ENCODE data around the gene AADAC.
"Not testable (repeated sequence)": the region's sequence is repeated elsewhere in the genome, so short reads cannot be mapped to it uniquely, and the experiment has no call there.

Gene AADAC

DNA sequence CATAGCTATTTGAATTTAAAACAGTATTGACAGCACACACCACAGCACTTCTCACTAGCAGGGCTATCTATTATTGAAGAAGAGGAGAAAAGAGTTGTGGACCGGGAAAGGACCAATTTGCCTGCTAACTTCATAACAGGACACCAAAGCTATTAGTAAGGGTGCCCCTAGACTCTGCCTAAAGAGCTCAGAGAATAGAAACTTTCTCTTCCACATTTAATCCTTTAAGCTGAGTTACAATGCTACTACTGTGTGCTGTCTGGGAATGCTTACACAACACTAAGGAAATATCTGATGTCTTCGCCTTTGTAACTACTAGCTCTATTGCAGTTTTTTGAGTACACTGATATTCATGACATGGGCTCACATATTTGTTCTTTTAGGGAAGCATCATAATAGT is 13.5 kb upstream of the AADAC start:
- no peak for DNase-seq

- no peak for DNase-seq
These were observed 9.6 kb upstream of the AADAC start for GRCh38 chr3:151804267-151804666.

- no peak for DNase-seq
These were observed 7.1 kb upstream of the AADAC start for GRCh38 chr3:151806838-151807237.

DNA sequence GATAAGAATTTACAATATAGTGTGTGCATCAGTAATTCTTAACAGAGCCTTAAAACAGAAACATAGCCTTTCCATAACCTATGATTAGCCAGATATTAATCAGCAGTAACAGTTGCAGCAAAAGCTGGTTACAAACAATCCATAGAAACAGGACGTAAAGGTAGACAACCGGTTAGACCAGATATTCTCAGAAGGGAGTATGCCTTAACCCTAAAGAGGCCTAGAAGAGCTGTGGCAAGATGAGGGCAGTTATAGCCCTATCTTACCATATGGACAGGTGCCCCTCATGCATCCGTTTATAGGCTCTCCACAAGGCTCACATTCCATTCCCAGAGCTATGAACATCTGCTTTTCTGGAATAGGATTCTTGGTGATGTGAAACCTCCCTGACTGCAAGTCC is 5.0 kb upstream of the AADAC start:
- DNase-seq: not testable (repeated sequence)

DNA sequence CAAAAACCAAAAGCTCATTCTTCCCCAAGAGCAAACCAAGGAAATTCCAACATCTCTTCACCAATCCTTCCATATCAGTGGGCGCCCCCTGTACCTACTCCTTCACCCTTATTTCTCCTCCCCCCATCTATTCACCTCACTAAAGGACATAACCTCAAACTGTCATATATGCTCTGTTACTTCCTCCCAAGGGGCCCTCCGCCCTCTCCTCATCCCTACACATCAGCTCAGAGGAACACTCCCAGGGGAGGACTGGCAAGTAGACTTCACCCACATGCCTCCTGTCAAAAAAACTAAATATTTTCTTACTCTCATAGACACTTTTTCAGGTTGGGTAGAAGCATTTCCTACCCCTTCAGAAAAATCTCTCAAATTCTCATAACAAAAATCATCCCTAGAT is 2.4 kb upstream of the AADAC start:
- no peak for DNase-seq

GRCh38 chr3:151814588-151814987 is 672 bp downstream of the AADAC start:
- no peak for DNase-seq

DNA sequence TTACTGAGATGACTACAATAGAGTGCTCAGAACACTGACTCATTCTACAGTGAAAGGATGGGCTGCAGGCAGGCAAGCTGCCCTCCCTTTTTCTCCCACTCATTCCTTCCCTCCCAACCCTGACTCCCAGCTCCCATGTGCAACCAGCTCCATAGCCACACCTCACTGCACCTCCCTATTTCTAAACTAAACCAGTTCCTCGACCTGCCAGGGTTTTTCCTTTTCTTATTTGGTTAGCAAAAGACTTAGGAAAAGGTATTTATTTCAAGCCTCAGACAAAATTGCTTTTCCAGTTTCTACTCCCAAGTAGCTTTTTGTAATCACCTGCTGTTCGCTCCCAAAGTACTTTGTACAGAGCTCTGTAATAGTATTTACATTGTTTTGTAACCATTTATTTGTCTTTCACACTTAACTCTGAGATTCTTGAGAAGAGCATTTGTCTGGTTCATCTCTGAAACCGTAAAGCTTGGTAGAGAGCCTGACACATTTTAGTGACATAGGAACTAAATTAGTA is 2.2 kb downstream of the AADAC start:
- no peak for DNase-seq

GRCh38 chr3:151817473-151817872 is 3.6 kb downstream of the AADAC start:
- DNase-seq: no peak

GRCh38 chr3:151818361-151818760 is 4.4 kb downstream of the AADAC start:
- DNase-seq: no peak

DNA sequence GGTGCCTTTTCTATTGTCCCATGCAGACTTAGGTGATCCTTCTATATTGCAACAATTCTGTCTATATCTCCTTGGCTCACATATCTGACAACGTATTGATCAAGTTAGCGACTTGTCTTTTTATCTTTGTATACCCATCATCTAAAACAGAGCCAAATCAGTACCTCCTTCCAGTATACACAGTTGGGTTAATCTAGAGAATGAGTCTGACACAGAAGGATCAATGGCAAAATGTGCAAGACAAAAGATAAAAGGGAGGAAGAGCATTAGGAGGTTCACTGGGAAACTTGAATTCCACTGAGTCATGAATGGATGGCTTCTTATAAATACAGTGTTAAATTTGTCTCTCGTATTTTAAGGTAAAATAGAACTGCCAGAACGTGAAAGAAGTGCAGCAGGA is 6.0 kb downstream of the AADAC start:
- DNase-seq: no peak

DNA sequence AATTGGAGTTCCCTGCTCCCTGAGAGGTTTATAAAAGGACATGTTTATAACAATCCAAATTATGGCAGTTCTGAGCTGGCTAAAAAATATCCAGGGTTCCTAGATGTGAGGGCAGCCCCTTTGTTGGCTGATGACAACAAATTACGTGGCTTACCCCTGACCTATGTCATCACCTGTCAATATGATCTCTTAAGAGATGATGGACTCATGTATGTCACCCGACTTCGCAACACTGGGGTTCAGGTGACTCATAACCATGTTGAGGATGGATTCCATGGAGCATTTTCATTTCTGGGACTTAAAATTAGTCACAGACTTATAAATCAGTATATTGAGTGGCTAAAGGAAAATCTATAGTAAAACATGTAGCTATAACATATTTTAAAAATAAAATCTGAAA is 13.9 kb downstream of the AADAC start:
- DNase-seq: no peak

DNA sequence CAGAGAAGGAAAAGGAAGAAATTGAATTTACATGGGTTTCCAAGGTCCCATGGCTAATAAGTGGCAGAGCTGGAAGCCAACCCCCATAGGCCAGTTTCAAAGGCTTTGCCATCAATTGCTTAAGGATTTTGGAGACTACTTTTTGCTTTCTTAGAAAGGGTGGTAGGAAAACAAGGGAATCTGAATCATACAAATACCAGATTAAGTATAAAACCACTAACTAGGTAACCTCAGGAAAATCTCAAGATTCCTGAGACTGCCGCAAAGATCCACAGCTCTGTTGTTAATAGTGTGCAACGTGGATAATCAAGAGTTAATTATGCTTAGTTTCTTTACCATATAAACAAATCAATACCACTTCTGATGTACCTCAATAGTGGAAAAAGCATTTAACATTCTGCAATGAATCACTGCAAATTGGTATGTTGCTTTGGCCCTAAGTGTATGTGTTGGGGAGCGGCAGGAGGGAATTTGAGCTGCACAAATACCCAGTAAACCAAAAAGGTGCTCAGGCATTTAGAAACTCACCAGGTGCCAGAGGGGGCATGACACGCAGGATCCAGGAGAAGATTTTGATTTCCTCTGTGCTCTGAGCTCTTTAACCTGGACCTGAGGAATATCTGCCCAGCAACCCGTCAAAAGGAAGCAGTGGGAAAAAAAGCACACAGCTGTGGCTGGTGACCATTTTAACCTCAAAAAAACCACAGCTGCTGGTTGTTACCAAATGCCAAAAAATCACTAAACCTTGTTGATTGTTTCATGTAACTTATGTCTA is 22.0 kb downstream of the AADAC start:
- no peak for DNase-seq

DNA sequence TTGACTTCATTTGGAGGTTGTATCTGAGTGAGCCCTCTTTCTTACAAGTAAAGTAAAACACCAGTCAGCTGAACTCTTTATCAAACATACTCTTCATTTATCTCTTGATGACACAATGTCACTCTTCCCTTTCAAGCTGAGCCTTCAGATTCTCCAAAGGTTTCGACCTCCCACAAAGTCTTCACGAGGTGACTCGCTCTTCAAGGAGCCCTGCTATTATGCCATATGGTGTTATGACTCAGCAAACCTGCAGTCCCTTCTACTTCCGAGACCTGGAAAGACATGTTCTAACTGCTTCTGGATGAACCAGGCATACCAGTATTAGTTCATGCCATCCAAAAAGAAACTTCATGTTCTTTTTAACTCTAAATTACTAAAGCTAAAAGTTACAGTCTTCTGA is 23.1 kb downstream of the AADAC start:
- DNase-seq: no peak

- DNase-seq: peak; percentile 41
These were observed 24.8 kb downstream of the AADAC start for GRCh38 chr3:151838574-151839312.

GRCh38 chr3:151839313-151839631 is 25.4 kb downstream of the AADAC start:
- DNase-seq: no peak

DNA sequence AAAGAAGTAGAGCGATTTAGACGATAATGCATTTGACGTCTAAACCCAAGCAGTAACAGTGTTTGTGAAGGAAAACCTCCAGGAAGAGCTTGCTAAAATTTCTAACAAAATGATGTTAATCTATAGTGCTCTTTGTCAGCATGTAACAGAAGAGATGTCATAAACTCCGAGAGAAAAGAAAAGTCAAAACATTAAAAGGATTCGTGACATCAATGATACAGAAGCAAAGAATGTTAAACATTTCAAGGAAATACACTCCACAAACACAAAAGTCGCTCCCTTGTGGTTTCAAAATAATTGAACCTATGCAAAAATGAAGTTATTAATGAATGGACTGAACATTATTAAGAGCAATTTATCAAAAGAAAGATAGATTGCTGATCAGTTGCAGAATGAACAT is 27.9 kb downstream of the AADAC start:
- DNase-seq: no peak

GRCh38 chr3:151843275-151843674 is 29.4 kb downstream of the AADAC start:
- DNase-seq: no peak

DNA sequence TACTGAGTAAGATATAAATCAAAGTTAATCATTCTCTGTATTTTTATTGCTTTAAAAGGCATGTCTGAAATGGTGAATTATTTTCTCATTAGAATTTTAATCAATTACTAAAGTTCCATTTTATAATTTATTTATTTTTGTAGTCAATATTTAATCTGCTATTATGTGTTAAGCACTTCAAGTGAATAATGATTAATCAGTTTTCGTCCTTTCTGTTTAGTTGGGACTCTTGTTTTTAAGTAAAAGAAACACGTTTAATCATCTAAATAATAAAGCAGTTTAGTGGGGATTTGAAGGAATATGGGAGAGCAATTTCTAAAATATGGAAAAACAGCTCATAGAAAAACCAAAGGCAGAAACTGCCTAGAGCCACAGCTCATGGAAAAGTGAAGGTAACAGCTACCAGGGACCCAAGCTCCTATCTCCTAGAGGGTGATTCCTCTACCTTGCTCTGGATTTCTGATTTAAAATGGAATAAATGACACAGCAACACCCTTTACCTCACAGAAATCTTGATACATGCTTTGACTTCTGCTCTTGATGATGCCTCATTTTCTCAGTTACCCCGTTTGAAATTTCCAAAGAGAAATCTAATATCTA is 31.5 kb downstream of the AADAC start:
- no peak for DNase-seq

GRCh38 chr3:151850065-151850464 is 36.1 kb downstream of the AADAC start:
- not testable (repeated sequence) for DNase-seq

DNA sequence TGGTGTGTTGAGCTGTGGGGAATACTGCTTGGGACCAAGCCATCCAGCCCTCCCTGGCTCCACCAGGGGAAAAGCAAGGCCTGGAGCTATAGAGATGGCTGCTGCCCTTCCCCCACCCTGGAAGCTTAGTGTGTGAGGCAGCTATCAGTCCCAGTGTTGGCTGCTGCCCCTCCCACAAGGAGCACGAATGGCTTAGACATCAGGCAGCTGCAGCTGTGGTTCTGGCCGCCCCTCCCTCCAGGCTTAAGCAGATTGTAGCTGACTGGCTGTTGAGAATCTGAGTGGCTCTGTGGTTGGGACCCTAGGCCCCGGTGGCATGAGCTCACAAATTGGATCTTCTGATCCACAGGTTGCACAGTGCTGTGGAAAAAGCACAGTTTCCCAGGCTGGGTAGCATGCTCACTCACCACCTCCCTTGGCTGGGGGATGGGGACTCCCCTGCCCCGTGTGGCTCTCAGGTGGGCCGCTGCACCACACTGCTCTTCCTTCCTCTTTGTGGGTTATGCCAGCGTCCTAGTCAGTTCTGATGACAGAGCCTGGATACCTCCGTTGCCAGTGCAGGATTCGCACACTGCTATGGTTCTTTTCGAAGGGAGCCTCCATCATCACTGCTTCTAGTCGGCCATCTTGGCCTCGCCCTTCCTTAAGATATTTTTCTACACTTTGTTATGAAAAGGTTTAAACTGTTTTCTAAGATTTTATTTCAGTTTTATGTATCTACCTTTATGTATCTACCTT is 38.3 kb downstream of the AADAC start:
- no peak for DNase-seq

GRCh38 chr3:151856118-151856517 is 42.2 kb downstream of the AADAC start:
- DNase-seq: no peak

GRCh38 chr3:151856641-151857040 is 42.7 kb downstream of the AADAC start:
- DNase-seq: no peak

DNA sequence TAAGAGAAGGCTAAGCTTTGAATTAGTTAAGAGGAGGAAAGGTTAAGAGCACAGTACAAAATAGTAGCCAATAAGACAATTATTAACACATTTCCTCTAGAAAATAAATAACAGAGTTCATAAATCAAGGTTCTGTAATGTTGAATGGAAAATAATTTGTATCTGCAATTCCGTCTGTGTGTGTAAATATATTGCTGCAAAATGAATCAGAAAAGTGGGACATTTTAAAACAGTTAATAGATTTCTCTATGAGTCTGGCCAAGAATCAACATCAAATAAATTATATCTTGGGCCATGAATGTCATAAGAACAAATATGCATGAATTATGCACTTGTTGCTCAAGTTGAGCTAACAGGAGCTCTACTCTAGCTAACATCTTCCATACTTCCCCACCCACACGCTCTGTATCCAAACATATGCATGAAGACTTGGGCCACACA is 45.3 kb downstream of the AADAC start:
- no peak for DNase-seq

Measured in CD4-positive, alpha-beta T cell treated with Interleukin-12 subunit alpha and Interleukin-12 subunit beta, for 1 hour (primary cell).